H1 (cell line): Measurements from ENCODE around the gene OSBPL6. TPM values are rescaled to one million over a fixed set of nuclear protein-coding genes. Genes with fewer than 3 reads are reported as not detected.

ENCODE experiments used
- ASH2L ChIP-seq: fragments of 200-600, 300-600 bp; sonication (generic); IDR thresholded peaks from one replicate; pipeline ENCODE4 v1.7.1; 2017; ENCODE audit warnings: low read length
- CEBPB ChIP-seq: IDR thresholded peaks from 2 replicates; pipeline ENCODE4 v1.6.1; 2012; ENCODE audit warnings: low read depth, low read length
- GABPA ChIP-seq: IDR thresholded peaks from 2 replicates; pipeline ENCODE4 v1.6.1; 2011; ENCODE audit warnings: mild to moderate bottlenecking, low read length, moderate library complexity, borderline replicate concordance; ENCODE audit not compliant: insufficient read depth
- KDM4A ChIP-seq: IDR thresholded peaks from one replicate; pipeline ENCODE4 v1.7.1; 2012; ENCODE audit warnings: low read depth, mild to moderate bottlenecking, moderate library complexity, low read length, inconsistent platforms; ENCODE audit not compliant: severe bottlenecking
- KDM5A ChIP-seq: fragments of 200-600 bp; IDR thresholded peaks from 2 replicates; pipeline ENCODE4 v1.7.1; 2012; ENCODE audit warnings: mild to moderate bottlenecking, low read length, inconsistent platforms, mixed read lengths
- NANOG ChIP-seq: IDR thresholded peaks from 2 replicates; pipeline ENCODE4 v1.6.1; 2011; ENCODE audit warnings: low read length, low read depth, mild to moderate bottlenecking, inconsistent platforms; ENCODE audit not compliant: insufficient read depth, poor library complexity, severe bottlenecking
- POLR2A ChIP-seq, 2 experiments: IDR thresholded peaks; 1 replicate in 1 of 2; 2 replicates in 1 of 2; pipeline ENCODE4 v1.6.1; 2011; ENCODE audit warnings: low read depth in 2 of 2, low read length in 2 of 2, mild to moderate bottlenecking in 2 of 2; ENCODE audit errors: control extremely low read depth in 1 of 2
- POLR2AphosphoS5 ChIP-seq: IDR thresholded peaks from 2 replicates; pipeline ENCODE4 v1.6.1; 2011; ENCODE audit warnings: low read depth, low read length
- RBBP5 ChIP-seq: IDR thresholded peaks from 2 replicates; pipeline ENCODE4 v1.7.1; 2012; ENCODE audit warnings: low read depth, mild to moderate bottlenecking, inconsistent platforms, low read length, moderate library complexity, borderline replicate concordance
- RFX5 ChIP-seq: IDR thresholded peaks from 2 replicates; pipeline ENCODE4 v1.6.1; 2011; ENCODE audit warnings: low read depth, low read length, improper control_type of control experiment, borderline replicate concordance
- SIN3A ChIP-seq, 2 experiments: IDR thresholded peaks in 1 of 2; conservative IDR thresholded peaks in 1 of 2; 2 replicates each; pipeline ENCODE4 v1.6.1; 2011 to 2012; ENCODE audit warnings: low read length in 2 of 2, improper control_type of control experiment in 1 of 2, low read depth in 1 of 2, mild to moderate bottlenecking in 1 of 2
- SP2 ChIP-seq: IDR thresholded peaks from 2 replicates; pipeline ENCODE4 v1.6.1; 2012; ENCODE audit warnings: mild to moderate bottlenecking, low read length, inconsistent platforms
- SP4 ChIP-seq: IDR thresholded peaks from 2 replicates; pipeline ENCODE4 v1.6.1; 2012; ENCODE audit warnings: low read length, inconsistent platforms
- SRF ChIP-seq: IDR thresholded peaks from 2 replicates; pipeline ENCODE4 v1.6.1; 2011; ENCODE audit warnings: mild to moderate bottlenecking, low read depth, low read length, moderate library complexity
- SUZ12 ChIP-seq: fragments of 200-600 bp; sonication (generic); IDR thresholded peaks from 2 replicates; pipeline ENCODE4 v1.6.1; 2012; ENCODE audit warnings: mild to moderate bottlenecking, inconsistent platforms, low read length, moderate library complexity, mixed read lengths
- ZNF274 ChIP-seq: IDR thresholded peaks from 2 replicates; pipeline ENCODE4 v1.7.0; 2012; ENCODE audit warnings: low read length, borderline replicate concordance; ENCODE audit errors: extremely low read depth
- polyA plus RNA-seq, 7 experiments: library from polyadenylated mRNA; depleted of rRNA in 3 of 7; stranded (reverse) in 5 of 7; unstranded in 2 of 7; fragments of >200 nt in 5 of 7; fragments of 200-250 nt in 2 of 7; gene quantifications; 1 replicate in 5 of 7; 2 replicates in 1 of 7; 4 replicates in 1 of 7; pipeline versions ENCODE4 v1.2.1 to v1.2.3, GENCODE V29; 2011 to 2013; ENCODE audit warnings: missing spikeins in 2 of 7, mixed read lengths in 2 of 7
- total RNA-seq: library from RNA; stranded (reverse); fragmentation: NEBNext Ultra II Directional; extraction: Animal tissue kit (Norgen Biotek cat#: 25700); gene quantifications from 2 replicates; pipeline ENCODE4 v1.2.1, GENCODE V29; 2021
- TF ChIP-seq, protein P1 (sequence below): IDR thresholded peaks from 2 replicates; pipeline ENCODE4 v1.6.1; 2012; ENCODE audit warnings: inconsistent platforms
- TF ChIP-seq, protein P2 (sequence below): IDR thresholded peaks from 2 replicates; pipeline ENCODE4 v1.6.1; 2012; ENCODE audit warnings: low read length, inconsistent platforms

The OSBPL6 gene
- total and polyA plus RNA-seq, 2 of the 8 experiments (the other 6 are each of a cell fraction or from before 2014, with no cell fraction given): 1.7 to 5.6 TPM

DNA sequence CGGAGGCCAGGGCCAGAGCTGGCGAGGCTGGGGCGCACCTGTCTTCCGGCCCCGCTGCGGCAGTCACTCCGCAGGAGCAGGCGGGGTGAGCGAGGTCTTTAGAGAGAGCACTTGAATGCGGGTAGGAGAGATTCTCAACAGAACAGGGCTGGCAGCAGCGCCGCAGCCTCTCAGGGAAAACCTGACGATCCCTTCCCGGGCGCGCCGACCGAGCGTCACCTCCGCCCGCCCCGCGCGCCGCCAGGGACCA lies 256.1 kb downstream of the OSBPL6 start (continued):
- no peak for TF ChIP-seq NANOG
- TF ChIP-seq, protein P1, sequence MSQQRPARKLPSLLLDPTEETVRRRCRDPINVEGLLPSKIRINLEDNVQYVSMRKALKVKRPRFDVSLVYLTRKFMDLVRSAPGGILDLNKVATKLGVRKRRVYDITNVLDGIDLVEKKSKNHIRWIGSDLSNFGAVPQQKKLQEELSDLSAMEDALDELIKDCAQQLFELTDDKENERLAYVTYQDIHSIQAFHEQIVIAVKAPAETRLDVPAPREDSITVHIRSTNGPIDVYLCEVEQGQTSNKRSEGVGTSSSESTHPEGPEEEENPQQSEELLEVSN: no peak
- TF ChIP-seq KDM5A: peak; percentile 63
- 0 out of 2 replicates have a peak, but pooled peaks have one; percentile 31 for TF ChIP-seq SRF
- TF ChIP-seq SP4: no peak
- no peak for TF ChIP-seq CEBPB
- no peak for TF ChIP-seq GABPA
- no peak for TF ChIP-seq ASH2L
- TF ChIP-seq SIN3A (conservative IDR thresholded peaks at IDR 0.05 in 1 of 2, IDR thresholded peaks at IDR 0.05 in 1 of 2; ENCODE audit: low read depth in 1 of 2, low read length in 2 of 2): 0 out of 4 replicates have a peak, but pooled peaks have one; percentile 20 to 44
- TF ChIP-seq ZNF274: no peak
- peak; percentile 88; the same call in 1 of the 2 replicates for TF ChIP-seq RBBP5
- no peak for TF ChIP-seq SUZ12
- no peak for TF ChIP-seq RFX5
- TF ChIP-seq POLR2AphosphoS5: no peak
- TF ChIP-seq KDM4A: peak; percentile 86
- 0 out of 3 replicates have a peak, but pooled peaks of 1 of the 2 experiments have one; percentile 67 for TF ChIP-seq POLR2A (IDR thresholded peaks at IDR 0.05; ENCODE audit: control extremely low read depth in 1 of 2, low read depth in 2 of 2, low read length in 2 of 2)
- TF ChIP-seq, protein P2, sequence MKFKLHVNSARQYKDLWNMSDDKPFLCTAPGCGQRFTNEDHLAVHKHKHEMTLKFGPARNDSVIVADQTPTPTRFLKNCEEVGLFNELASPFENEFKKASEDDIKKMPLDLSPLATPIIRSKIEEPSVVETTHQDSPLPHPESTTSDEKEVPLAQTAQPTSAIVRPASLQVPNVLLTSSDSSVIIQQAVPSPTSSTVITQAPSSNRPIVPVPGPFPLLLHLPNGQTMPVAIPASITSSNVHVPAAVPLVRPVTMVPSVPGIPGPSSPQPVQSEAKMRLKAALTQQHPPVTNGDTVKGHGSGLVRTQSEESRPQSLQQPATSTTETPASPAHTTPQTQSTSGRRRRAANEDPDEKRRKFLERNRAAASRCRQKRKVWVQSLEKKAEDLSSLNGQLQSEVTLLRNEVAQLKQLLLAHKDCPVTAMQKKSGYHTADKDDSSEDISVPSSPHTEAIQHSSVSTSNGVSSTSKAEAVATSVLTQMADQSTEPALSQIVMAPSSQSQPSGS: no peak
- no peak for TF ChIP-seq SP2
